Loucy (cell line): ENCODE measurements around the gene SMOC2.

Experiments
- EZH2phosphoT487 ChIP-seq: fragments of 200-600 bp; IDR thresholded peaks from 2 replicates; pipeline ENCODE4 v1.6.1; 2018; ENCODE audit warnings: antibody characterized with exemption, mild to moderate bottlenecking, moderate library complexity, borderline replicate concordance
- TF ChIP-seq, protein P1 (sequence below): fragments of 200-600 bp; sonication (generic); conservative IDR thresholded peaks from 2 replicates; pipeline ENCODE4 v1.5.1; 2014; ENCODE audit warnings: mild to moderate bottlenecking, antibody characterized with exemption, low read length

DNA sequence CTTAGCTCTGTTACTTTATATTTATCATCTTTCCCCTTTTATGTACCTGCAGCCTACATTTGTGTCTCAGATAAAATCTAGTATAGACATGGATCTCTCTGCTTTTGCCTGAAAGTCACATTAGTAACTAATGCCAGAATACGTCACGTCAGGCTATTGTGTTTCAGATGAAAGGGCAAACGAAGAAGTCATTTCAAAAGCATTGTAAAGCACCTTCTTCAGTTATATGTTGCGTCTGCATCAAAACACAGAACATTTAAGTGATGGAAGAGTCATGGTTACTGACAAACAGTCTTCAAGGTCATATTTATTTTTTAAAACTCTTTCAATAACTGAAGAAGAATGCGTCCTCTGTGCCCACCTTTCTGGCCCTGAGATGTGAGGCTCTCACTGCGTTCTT lies 119.1 kb downstream of the SMOC2 start:
- TF ChIP-seq, protein P1, sequence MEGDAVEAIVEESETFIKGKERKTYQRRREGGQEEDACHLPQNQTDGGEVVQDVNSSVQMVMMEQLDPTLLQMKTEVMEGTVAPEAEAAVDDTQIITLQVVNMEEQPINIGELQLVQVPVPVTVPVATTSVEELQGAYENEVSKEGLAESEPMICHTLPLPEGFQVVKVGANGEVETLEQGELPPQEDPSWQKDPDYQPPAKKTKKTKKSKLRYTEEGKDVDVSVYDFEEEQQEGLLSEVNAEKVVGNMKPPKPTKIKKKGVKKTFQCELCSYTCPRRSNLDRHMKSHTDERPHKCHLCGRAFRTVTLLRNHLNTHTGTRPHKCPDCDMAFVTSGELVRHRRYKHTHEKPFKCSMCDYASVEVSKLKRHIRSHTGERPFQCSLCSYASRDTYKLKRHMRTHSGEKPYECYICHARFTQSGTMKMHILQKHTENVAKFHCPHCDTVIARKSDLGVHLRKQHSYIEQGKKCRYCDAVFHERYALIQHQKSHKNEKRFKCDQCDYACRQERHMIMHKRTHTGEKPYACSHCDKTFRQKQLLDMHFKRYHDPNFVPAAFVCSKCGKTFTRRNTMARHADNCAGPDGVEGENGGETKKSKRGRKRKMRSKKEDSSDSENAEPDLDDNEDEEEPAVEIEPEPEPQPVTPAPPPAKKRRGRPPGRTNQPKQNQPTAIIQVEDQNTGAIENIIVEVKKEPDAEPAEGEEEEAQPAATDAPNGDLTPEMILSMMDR, result no peak
- TF ChIP-seq EZH2phosphoT487, result no peak
